ENCODE results near the gene TNFAIP8L1. TPM values are rescaled to one million over a fixed set of nuclear protein-coding genes. Genes with fewer than 3 reads are reported as not detected.
"Not testable (repeated sequence)": the region's sequence is repeated elsewhere in the genome, so short reads cannot be mapped to it uniquely, and the experiment has no call there.

Gene TNFAIP8L1
- total and polyA plus RNA-seq, 2 donors from 2014 or later, result 11.5 to 16.0 TPM

GRCh38 chr19:4591320-4591719 is 48.0 kb upstream of the TNFAIP8L1 start:
- TF ChIP-seq CTCF (IDR thresholded peaks at IDR 0.05; ENCODE audit: borderline replicate concordance, extremely low read depth, insufficient read depth), result no peak
- H3K27me3 ChIP-seq (ENCODE audit: control insufficient read depth, insufficient read depth, low read length), result no peaks in the 10 kb centered on the region
- no peak for FAIRE-seq

GRCh38 chr19:4592445-4592844 is 46.9 kb upstream of the TNFAIP8L1 start:
- TF ChIP-seq CTCF (IDR thresholded peaks at IDR 0.05; ENCODE audit: borderline replicate concordance, extremely low read depth, insufficient read depth), result no peak
- H3K27me3 ChIP-seq (ENCODE audit: control insufficient read depth, insufficient read depth, low read length), result peaks cover 2% of the 10 kb centered on the region

More at GRCh38 chr19:4591320-4591719, 48.0 kb upstream of the TNFAIP8L1 start:
- no peak overlapping the region for H3K27ac ChIP-seq (ENCODE audit: low read depth in 2 of 2, low read length in 2 of 2)
- no peaks in the 10 kb centered on the region for H3K9me3 ChIP-seq (ENCODE audit: control insufficient read depth in 2 of 3, insufficient read depth in 1 of 3, low read length in 3 of 3)
- no peaks in the 10 kb centered on the region for H3K4me1 ChIP-seq (ENCODE audit: control insufficient read depth in 2 of 3, insufficient read depth in 2 of 3, low read depth in 1 of 3, low read length in 3 of 3)
- H3K36me3 ChIP-seq (ENCODE audit: control insufficient read depth in 2 of 3, insufficient read depth in 3 of 3, low read length in 3 of 3), result no peaks in the 10 kb centered on the region
- no peak overlapping the region for H3K4me3 ChIP-seq (ENCODE audit: low read length in 3 of 3)
- no peak overlapping the region for H3K9ac ChIP-seq (ENCODE audit: low read length in 3 of 3)
- intact Hi-C loops (cut with DNase I), result no loop called here
- no peak for DNase-seq

GRCh38 chr19:4593409-4593851 is 45.9 kb upstream of the TNFAIP8L1 start:
- no peak for TF ChIP-seq CTCF (IDR thresholded peaks at IDR 0.05; ENCODE audit: borderline replicate concordance, extremely low read depth, insufficient read depth)

More at GRCh38 chr19:4592445-4592844, 46.9 kb upstream of the TNFAIP8L1 start:
- Histone ChIP-seq H3K9ac (ENCODE audit: low read length in 3 of 3) (no peak overlapping the region), H3K9me3 (ENCODE audit: control insufficient read depth in 2 of 3, insufficient read depth in 1 of 3, low read length in 3 of 3) (no peaks in the 10 kb centered on the region), H3K4me1 (ENCODE audit: control insufficient read depth in 2 of 3, insufficient read depth in 2 of 3, low read depth in 1 of 3, low read length in 3 of 3) (no peaks in the 10 kb centered on the region), H3K36me3 (ENCODE audit: control insufficient read depth in 2 of 3, insufficient read depth in 3 of 3, low read length in 3 of 3) (no peaks in the 10 kb centered on the region), H3K4me3 (ENCODE audit: low read length in 3 of 3) (no peak overlapping the region), H3K27ac (ENCODE audit: low read depth in 2 of 2, low read length in 2 of 2) (no peak overlapping the region)
- FAIRE-seq (no peak), DNase-seq (no peak)
- intact Hi-C loops (cut with DNase I), result no loop called here

GRCh38 chr19:4594201-4594600 is 45.1 kb upstream of the TNFAIP8L1 start:
- no peaks in the 10 kb centered on the region for H3K4me1 ChIP-seq (ENCODE audit: control insufficient read depth in 2 of 3, insufficient read depth in 2 of 3, low read depth in 1 of 3, low read length in 3 of 3)
- H3K4me3 ChIP-seq (ENCODE audit: low read length in 3 of 3), result no peak overlapping the region
- FAIRE-seq (no peak), DNase-seq (no peak)
- no peak overlapping the region for H3K27ac ChIP-seq (ENCODE audit: low read depth in 2 of 2, low read length in 2 of 2)
- peaks cover 4% of the 10 kb centered on the region for H3K27me3 ChIP-seq (ENCODE audit: control insufficient read depth, insufficient read depth, low read length)
- intact Hi-C loops (cut with DNase I), result no loop called here
- H3K9ac ChIP-seq (ENCODE audit: low read length in 3 of 3), result no peak overlapping the region
- no peak for TF ChIP-seq CTCF (IDR thresholded peaks at IDR 0.05; ENCODE audit: borderline replicate concordance, extremely low read depth, insufficient read depth)
- no peaks in the 10 kb centered on the region for H3K36me3 ChIP-seq (ENCODE audit: control insufficient read depth in 2 of 3, insufficient read depth in 3 of 3, low read length in 3 of 3)
- no peaks in the 10 kb centered on the region for H3K9me3 ChIP-seq (ENCODE audit: control insufficient read depth in 2 of 3, insufficient read depth in 1 of 3, low read length in 3 of 3)

More at GRCh38 chr19:4593409-4593851, 45.9 kb upstream of the TNFAIP8L1 start:
- Histone ChIP-seq H3K9ac (ENCODE audit: low read length in 3 of 3) (no peak overlapping the region), H3K4me3 (ENCODE audit: low read length in 3 of 3) (no peak overlapping the region), H3K36me3 (ENCODE audit: control insufficient read depth in 2 of 3, insufficient read depth in 3 of 3, low read length in 3 of 3) (no peaks in the 10 kb centered on the region), H3K9me3 (ENCODE audit: control insufficient read depth in 2 of 3, insufficient read depth in 1 of 3, low read length in 3 of 3) (no peaks in the 10 kb centered on the region), H3K4me1 (ENCODE audit: control insufficient read depth in 2 of 3, insufficient read depth in 2 of 3, low read depth in 1 of 3, low read length in 3 of 3) (no peaks in the 10 kb centered on the region), H3K27me3 (ENCODE audit: control insufficient read depth, insufficient read depth, low read length) (peaks cover 2% of the 10 kb centered on the region), H3K27ac (ENCODE audit: low read depth in 2 of 2, low read length in 2 of 2) (no peak overlapping the region)
- intact Hi-C loops (cut with DNase I), result no loop called here
- DNase-seq (no peak), FAIRE-seq (no peak)

GRCh38 chr19:4595158-4595557 is 44.2 kb upstream of the TNFAIP8L1 start:
- H3K27me3 ChIP-seq (ENCODE audit: control insufficient read depth, insufficient read depth, low read length); H3K36me3 ChIP-seq (ENCODE audit: control insufficient read depth in 2 of 3, insufficient read depth in 3 of 3, low read length in 3 of 3); H3K9me3 ChIP-seq (ENCODE audit: control insufficient read depth in 2 of 3, insufficient read depth in 1 of 3, low read length in 3 of 3); H3K4me1 ChIP-seq (ENCODE audit: control insufficient read depth in 2 of 3, insufficient read depth in 2 of 3, low read depth in 1 of 3, low read length in 3 of 3); H3K4me3 ChIP-seq (ENCODE audit: low read length in 3 of 3); H3K9ac ChIP-seq (ENCODE audit: low read length in 3 of 3); FAIRE-seq; DNase-seq; H3K27ac ChIP-seq (ENCODE audit: low read depth in 2 of 2, low read length in 2 of 2); intact Hi-C loops (cut with DNase I): not testable (repeated sequence)

All from kidney (tissue), 14 donors.